ENCODE results near the gene VAT1L. TPM values are rescaled to one million over a fixed set of nuclear protein-coding genes. Genes with fewer than 3 reads are reported as not detected.
A peak's percentile ranks its signal among the peaks of the same experiment; 100 is the strongest.

The VAT1L gene
- total RNA-seq, 6 experiments from 2014 or later: not detected

DNA sequence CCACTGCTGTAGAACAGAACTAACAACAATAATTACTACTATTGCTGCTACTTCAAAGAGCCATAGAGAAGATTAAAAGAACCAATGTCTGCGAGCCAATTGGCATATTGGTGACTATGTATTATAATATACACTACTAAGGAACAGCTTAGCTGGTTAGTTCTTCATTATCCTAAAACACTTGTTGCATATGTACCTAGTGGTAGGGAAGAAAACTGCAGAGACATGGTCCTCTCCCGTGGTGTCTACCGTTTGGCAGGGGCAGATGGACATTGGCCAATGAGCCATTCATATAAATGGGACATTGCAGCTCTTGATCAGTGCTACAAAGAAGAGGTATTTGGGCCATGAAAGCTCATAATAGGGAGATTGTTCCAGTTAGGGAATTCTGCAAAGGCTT, 187.6 kb downstream of the VAT1L start:
- DNase-seq: no peak
- H3K27me3 Mint-ChIP-seq (ENCODE audit: insufficient read depth): no peaks in the 10 kb centered on the region
- H3K27ac Mint-ChIP-seq: no peak overlapping the region
- no peaks in the 10 kb centered on the region for H3K4me1 Mint-ChIP-seq (ENCODE audit: low read depth)
- H3K9me3 Mint-ChIP-seq: peaks cover 33% of the 10 kb centered on the region; the same call in 1 of the 2 replicates
- no peak overlapping the region for H3K4me3 Mint-ChIP-seq
- 0 out of 2 replicates have a peak, but pooled peaks cover 4% of the 10 kb centered on the region for H3K36me3 Mint-ChIP-seq (ENCODE audit: low read depth)
- TF ChIP-seq, protein P1, sequence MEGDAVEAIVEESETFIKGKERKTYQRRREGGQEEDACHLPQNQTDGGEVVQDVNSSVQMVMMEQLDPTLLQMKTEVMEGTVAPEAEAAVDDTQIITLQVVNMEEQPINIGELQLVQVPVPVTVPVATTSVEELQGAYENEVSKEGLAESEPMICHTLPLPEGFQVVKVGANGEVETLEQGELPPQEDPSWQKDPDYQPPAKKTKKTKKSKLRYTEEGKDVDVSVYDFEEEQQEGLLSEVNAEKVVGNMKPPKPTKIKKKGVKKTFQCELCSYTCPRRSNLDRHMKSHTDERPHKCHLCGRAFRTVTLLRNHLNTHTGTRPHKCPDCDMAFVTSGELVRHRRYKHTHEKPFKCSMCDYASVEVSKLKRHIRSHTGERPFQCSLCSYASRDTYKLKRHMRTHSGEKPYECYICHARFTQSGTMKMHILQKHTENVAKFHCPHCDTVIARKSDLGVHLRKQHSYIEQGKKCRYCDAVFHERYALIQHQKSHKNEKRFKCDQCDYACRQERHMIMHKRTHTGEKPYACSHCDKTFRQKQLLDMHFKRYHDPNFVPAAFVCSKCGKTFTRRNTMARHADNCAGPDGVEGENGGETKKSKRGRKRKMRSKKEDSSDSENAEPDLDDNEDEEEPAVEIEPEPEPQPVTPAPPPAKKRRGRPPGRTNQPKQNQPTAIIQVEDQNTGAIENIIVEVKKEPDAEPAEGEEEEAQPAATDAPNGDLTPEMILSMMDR (IDR thresholded peaks at IDR 0.05): 0 out of 2 replicates have a peak, but pooled peaks have one; percentile 7

DNA sequence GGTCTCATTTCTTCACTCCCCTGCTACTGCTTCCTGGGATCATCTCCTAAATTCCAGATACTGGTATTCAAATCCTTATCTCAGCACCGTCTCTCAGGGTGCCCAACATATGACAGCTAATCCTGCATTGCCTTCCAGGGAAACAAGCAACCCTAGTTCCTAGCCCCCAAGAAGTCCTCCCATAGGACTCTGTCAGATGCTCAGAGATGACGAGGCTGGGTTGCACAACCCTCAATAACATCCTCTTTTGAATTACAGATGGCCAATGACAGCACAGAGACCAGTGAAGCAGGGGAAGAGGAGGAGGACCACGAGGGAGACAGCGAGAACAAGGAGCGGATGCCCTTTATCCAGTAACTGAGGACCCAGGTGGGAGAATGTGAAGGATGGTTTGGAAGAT, 189.0 kb downstream of the VAT1L start:
- DNase-seq: no peak
- peaks cover 33% of the 10 kb centered on the region for H3K9me3 Mint-ChIP-seq
- 0 out of 2 replicates have a peak, but pooled peaks cover 4% of the 10 kb centered on the region for H3K36me3 Mint-ChIP-seq (ENCODE audit: low read depth)
- H3K27me3 Mint-ChIP-seq (ENCODE audit: insufficient read depth): no peaks in the 10 kb centered on the region
- H3K4me1 Mint-ChIP-seq (ENCODE audit: low read depth): no peaks in the 10 kb centered on the region
- no peak overlapping the region for H3K27ac Mint-ChIP-seq
- no peak overlapping the region for H3K4me3 Mint-ChIP-seq
- TF ChIP-seq, protein P1 (IDR thresholded peaks at IDR 0.05): no peak

DNA sequence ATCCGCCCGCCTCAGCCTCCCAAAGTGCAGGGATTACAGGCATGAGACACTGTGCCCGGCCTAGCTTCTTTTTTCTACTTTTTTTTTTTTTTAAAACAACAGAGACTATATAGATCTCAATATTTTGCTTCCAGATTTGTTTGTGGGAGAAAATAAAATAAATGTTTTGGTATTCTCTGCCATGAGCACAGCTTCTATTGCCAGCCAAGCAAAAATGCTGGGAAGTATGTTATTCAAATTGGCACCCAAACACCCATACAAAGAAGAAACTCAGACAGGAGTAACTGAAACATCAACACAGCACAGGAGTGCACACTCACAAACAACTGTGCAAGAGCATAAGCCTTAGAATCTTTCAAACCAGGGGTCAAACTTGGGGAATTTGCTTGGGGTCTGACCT, 196.7 kb downstream of the VAT1L start:
- H3K27ac Mint-ChIP-seq: no peak overlapping the region
- peaks cover 2% of the 10 kb centered on the region; the same call in 1 of the 2 replicates for H3K27me3 Mint-ChIP-seq (ENCODE audit: insufficient read depth)
- H3K9me3 Mint-ChIP-seq: peaks cover 16% of the 10 kb centered on the region
- no peak overlapping the region for H3K4me3 Mint-ChIP-seq
- TF ChIP-seq, protein P1 (IDR thresholded peaks at IDR 0.05): no peak
- H3K36me3 Mint-ChIP-seq (ENCODE audit: low read depth): no peaks in the 10 kb centered on the region
- H3K4me1 Mint-ChIP-seq (ENCODE audit: low read depth): no peaks in the 10 kb centered on the region
- no peak for DNase-seq

DNA sequence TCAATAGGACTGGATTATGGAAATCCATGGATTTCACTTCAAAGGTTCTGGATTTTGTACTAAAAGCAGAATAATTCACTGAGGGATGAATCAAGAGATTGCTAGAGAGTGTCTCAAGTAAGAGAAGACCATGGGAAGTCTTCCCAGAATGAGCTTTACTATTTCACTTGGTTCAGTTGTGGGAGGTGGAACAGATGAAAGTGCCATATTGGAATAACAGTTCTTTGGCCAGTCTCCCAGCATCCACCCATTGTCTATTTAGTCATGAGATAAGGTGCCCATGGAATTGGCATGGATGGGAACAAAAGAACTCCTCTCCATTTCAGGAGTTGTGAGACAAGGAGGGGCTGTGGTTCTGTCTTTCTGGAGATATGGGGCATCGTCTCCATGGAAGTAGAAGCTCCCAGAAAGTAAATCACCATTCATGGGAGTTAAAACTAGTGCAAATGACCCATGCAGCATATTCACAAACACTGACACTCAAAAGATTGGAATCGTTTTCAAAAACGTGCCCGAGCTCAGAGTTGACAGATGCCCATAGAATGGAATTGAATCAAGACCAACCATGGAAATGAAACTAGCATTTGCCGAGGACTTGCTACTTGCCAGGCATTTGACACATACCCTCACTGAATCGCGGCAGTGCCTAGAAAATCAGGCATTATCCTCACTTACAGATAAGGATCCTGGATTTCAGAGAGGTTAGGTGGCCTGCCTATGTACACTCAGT, 197.8 kb downstream of the VAT1L start:
- H3K9me3 Mint-ChIP-seq: peaks cover 26% of the 10 kb centered on the region

DNA sequence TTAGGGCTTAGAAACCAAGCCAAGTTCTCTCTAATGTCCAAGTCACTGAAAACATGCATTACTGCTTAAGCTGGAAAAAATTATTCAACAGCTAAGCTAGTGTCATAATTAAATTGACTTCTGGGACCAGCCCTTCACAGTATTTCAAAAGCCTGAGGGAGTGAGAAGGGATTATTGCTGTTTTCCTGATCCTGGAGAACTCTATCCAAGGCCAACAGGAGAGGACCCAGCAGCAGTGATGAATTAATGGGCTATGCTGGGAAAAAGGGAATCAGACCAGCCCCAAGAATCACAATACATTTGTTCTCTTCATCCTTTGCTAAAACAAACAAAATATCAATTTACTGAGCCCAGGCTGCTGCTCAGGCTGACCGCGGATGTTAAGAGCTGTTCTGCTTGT, 199.4 kb downstream of the VAT1L start:
- H3K4me3 Mint-ChIP-seq: no peak overlapping the region
- peaks cover 2% of the 10 kb centered on the region; the same call in 1 of the 2 replicates for H3K27me3 Mint-ChIP-seq (ENCODE audit: insufficient read depth)
- no peak overlapping the region for H3K27ac Mint-ChIP-seq
- no peak for DNase-seq
- H3K9me3 Mint-ChIP-seq: peaks cover 29% of the 10 kb centered on the region
- H3K36me3 Mint-ChIP-seq (ENCODE audit: low read depth): no peaks in the 10 kb centered on the region
- TF ChIP-seq, protein P1 (IDR thresholded peaks at IDR 0.05): no peak
- H3K4me1 Mint-ChIP-seq (ENCODE audit: low read depth): no peaks in the 10 kb centered on the region

More for the DNA sequence above, 197.8 kb downstream of the VAT1L start:
- no peak for DNase-seq
- no peaks in the 10 kb centered on the region for H3K36me3 Mint-ChIP-seq (ENCODE audit: low read depth)
- no peaks in the 10 kb centered on the region for H3K4me1 Mint-ChIP-seq (ENCODE audit: low read depth)
- H3K27me3 Mint-ChIP-seq (ENCODE audit: insufficient read depth): peaks cover 2% of the 10 kb centered on the region; the same call in 1 of the 2 replicates
- H3K4me3 Mint-ChIP-seq: no peak overlapping the region
- no peak overlapping the region for H3K27ac Mint-ChIP-seq
- TF ChIP-seq, protein P1 (IDR thresholded peaks at IDR 0.05): no peak

Data from HFFc6 (cell line).